HUES48 (cell line): ENCODE measurements around the gene FAM13A.
"Not testable (repeated sequence)": the region's sequence is repeated elsewhere in the genome, so short reads cannot be mapped to it uniquely, and the experiment has no call there.

Experiments
- H3K27ac ChIP-seq: one replicate; pipeline ENCODE4 v1.7.0; 2013; ENCODE audit warnings: low read depth, low read length, inconsistent platforms
- H3K27me3 ChIP-seq: 2 replicates; pipeline ENCODE4 v1.6.1; 2013; ENCODE audit warnings: mild to moderate bottlenecking, low read length; ENCODE audit not compliant: control insufficient read depth, insufficient read depth
- H3K36me3 ChIP-seq: 2 replicates; pipeline ENCODE4 v1.6.1; 2013; ENCODE audit warnings: low read length; ENCODE audit not compliant: control insufficient read depth, insufficient read depth
- H3K4me1 ChIP-seq: 2 replicates; pipeline ENCODE4 v1.6.1; 2013; ENCODE audit warnings: mild to moderate bottlenecking, low read length; ENCODE audit not compliant: control insufficient read depth, insufficient read depth
- H3K4me3 ChIP-seq: 2 replicates; pipeline ENCODE4 v1.5.1; 2013; ENCODE audit warnings: mild to moderate bottlenecking, low read depth, low read length
- H3K9ac ChIP-seq: 2 replicates; pipeline ENCODE4 v1.6.1; 2013; ENCODE audit warnings: mild to moderate bottlenecking, low read depth, low read length, moderate library complexity
- H3K9me3 ChIP-seq: 2 replicates; pipeline ENCODE4 v1.6.1; 2013; ENCODE audit warnings: low read length; ENCODE audit not compliant: control insufficient read depth, insufficient read depth

Gene FAM13A

GRCh38 chr4:88904240-88904639 lies 152.7 kb downstream of the FAM13A start:
- H3K4me1 ChIP-seq, H3K36me3 ChIP-seq, H3K4me3 ChIP-seq, H3K27ac ChIP-seq, H3K9me3 ChIP-seq, H3K27me3 ChIP-seq, H3K9ac ChIP-seq: not testable (repeated sequence)

- H3K4me1 ChIP-seq, result 0 out of 2 replicates have a peak, but pooled peaks cover 5% of the 10 kb centered on the region
- no peak overlapping the region for H3K27ac ChIP-seq
These were observed 156.6 kb downstream of the FAM13A start for GRCh38 chr4:88900432-88900831.

DNA sequence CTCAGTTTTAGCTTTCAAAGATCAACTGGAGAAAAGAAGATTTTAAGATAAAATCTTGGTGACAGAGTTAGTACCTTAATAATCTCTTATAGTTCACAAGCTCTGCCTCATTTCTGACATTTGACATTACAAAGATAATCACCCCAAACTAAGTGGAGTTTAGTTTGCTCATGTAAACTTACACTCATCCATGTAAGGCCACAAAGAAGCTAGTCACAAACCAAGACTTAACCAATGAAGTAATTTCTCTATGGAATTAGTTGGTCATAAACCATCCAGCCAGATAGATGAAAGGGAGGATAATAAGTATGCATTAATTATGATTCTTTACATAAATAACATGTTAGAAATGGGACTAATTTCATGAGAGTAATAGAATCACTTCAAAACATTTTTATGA lies 159.2 kb downstream of the FAM13A start:
- no peak overlapping the region for H3K27ac ChIP-seq
- no peaks in the 10 kb centered on the region for H3K27me3 ChIP-seq
- no peak overlapping the region for H3K9ac ChIP-seq
- H3K4me1 ChIP-seq, result 0 out of 2 replicates have a peak, but pooled peaks cover 5% of the 10 kb centered on the region
- H3K36me3 ChIP-seq, result no peaks in the 10 kb centered on the region
- no peak overlapping the region for H3K4me3 ChIP-seq
- no peaks in the 10 kb centered on the region for H3K9me3 ChIP-seq

More at GRCh38 chr4:88900432-88900831, 156.6 kb downstream of the FAM13A start:
- H3K4me3 ChIP-seq, result no peak overlapping the region
- H3K9ac ChIP-seq, result no peak overlapping the region
- 0 out of 2 replicates have a peak, but pooled peaks cover under 1% of the 10 kb centered on the region for H3K36me3 ChIP-seq
- H3K27me3 ChIP-seq, result no peaks in the 10 kb centered on the region
- H3K9me3 ChIP-seq, result no peaks in the 10 kb centered on the region

DNA sequence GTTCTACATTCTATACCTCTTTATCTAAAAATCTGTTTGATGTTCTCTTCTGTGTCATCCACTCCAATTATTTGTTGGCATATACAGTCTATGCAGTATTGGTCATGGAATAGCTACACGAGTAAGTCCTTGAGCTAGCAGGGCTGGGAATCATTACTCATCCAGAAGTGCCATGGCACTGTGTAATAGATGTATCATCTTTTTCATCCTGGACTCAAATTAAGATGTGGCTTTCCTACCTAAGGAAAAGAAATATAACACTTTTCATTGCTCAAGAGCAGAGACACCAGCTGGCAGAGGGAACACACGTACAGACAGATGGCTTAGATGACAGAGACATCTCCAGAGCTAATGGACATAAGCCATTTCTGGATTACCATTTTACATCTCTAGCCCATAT lies 159.8 kb downstream of the FAM13A start:
- no peaks in the 10 kb centered on the region for H3K9me3 ChIP-seq
- no peak overlapping the region for H3K4me3 ChIP-seq
- H3K27ac ChIP-seq, result no peak overlapping the region
- no peaks in the 10 kb centered on the region for H3K27me3 ChIP-seq
- H3K9ac ChIP-seq, result no peak overlapping the region
- H3K36me3 ChIP-seq, result no peaks in the 10 kb centered on the region
- 0 out of 2 replicates have a peak, but pooled peaks cover 5% of the 10 kb centered on the region for H3K4me1 ChIP-seq

- H3K9me3 ChIP-seq, result no peaks in the 10 kb centered on the region
- no peak overlapping the region for H3K9ac ChIP-seq
- no peaks in the 10 kb centered on the region for H3K4me1 ChIP-seq
- no peak overlapping the region for H3K4me3 ChIP-seq
- H3K27me3 ChIP-seq, result no peaks in the 10 kb centered on the region
- no peaks in the 10 kb centered on the region for H3K36me3 ChIP-seq
- H3K27ac ChIP-seq, result no peak overlapping the region
These were observed 163.0 kb downstream of the FAM13A start for GRCh38 chr4:88893961-88894360.

DNA sequence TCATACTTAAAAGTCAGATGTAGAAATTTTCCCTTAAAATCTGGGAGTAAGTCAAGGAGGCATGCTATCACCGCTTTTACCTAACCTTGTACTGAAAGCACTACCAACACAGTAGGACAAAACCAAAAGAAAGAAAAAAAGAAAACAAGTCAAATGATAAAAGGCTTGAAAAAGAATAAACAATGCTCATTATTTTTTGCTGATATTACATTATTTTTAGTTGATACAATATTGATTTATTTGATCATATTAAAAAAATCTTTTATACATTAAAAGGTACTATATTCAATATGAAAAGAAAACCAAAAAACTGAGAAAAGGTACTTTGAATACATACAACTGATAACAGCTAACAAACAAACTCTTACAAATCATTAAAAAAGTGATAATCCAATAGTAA lies 164.3 kb downstream of the FAM13A start:
- Histone ChIP-seq H3K27me3 (no peaks in the 10 kb centered on the region), H3K36me3 (no peaks in the 10 kb centered on the region), H3K4me1 (no peaks in the 10 kb centered on the region), H3K4me3 (no peak overlapping the region), H3K9me3 (no peaks in the 10 kb centered on the region), H3K9ac (no peak overlapping the region), H3K27ac (no peak overlapping the region)

GRCh38 chr4:88891636-88892035 lies 165.3 kb downstream of the FAM13A start:
- Histone ChIP-seq H3K4me3 (no peak overlapping the region), H3K27me3 (no peaks in the 10 kb centered on the region), H3K9ac (no peak overlapping the region)

DNA sequence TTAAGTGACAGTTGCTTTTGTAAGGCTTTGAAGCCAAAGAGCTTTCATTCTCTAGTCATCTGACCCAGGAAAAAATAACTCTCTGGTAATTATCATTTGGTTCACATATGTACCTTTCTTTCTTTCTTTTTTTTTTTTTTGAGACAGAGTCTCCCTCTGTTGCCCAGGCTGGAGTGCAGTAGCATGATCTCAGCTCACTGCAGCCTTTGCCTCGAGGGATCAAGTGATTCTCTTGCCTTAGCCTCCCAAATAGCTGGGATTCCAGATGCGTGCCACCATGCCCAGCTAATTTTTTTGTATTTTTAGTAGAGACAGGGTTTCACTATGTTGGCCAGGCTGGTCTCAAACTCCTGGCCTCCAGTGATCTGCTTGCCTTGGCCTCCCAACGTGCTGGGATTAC lies 169.6 kb downstream of the FAM13A start:
- H3K27ac ChIP-seq, H3K27me3 ChIP-seq, H3K9ac ChIP-seq, H3K4me3 ChIP-seq, H3K36me3 ChIP-seq, H3K4me1 ChIP-seq, H3K9me3 ChIP-seq: not testable (repeated sequence)

More at GRCh38 chr4:88891636-88892035, 165.3 kb downstream of the FAM13A start:
- no peaks in the 10 kb centered on the region for H3K36me3 ChIP-seq
- H3K27ac ChIP-seq, result no peak overlapping the region
- no peaks in the 10 kb centered on the region for H3K9me3 ChIP-seq
- no peaks in the 10 kb centered on the region for H3K4me1 ChIP-seq

DNA sequence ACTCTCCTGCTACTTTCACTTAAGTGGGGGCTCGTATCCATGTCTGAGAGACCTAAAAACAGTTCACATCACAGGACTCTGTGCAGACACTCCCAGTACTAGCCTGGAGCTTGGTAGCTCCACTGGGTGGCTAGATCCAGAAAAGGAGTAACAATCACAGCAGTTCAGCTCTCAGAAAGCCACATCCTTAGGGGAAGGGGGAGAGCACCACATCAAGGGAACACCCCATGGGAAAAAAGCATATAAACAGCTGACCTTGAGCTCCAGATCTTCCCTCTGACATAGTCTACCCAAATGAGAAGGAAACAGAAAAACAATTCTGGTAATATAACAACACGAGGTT lies 175.8 kb downstream of the FAM13A start:
- Histone ChIP-seq H3K4me3 (no peak overlapping the region), H3K4me1 (peaks cover 5% of the 10 kb centered on the region), H3K9me3 (no peaks in the 10 kb centered on the region), H3K27ac (no peak overlapping the region), H3K27me3 (no peaks in the 10 kb centered on the region), H3K9ac (no peak overlapping the region), H3K36me3 (no peaks in the 10 kb centered on the region)

- no peak overlapping the region for H3K9ac ChIP-seq
- H3K27me3 ChIP-seq, result no peaks in the 10 kb centered on the region
- no peaks in the 10 kb centered on the region for H3K36me3 ChIP-seq
- no peaks in the 10 kb centered on the region for H3K9me3 ChIP-seq
- H3K27ac ChIP-seq, result no peak overlapping the region
- peaks cover 5% of the 10 kb centered on the region for H3K4me1 ChIP-seq
- H3K4me3 ChIP-seq, result no peak overlapping the region
These were observed 176.3 kb downstream of the FAM13A start for GRCh38 chr4:88880501-88881226.

DNA sequence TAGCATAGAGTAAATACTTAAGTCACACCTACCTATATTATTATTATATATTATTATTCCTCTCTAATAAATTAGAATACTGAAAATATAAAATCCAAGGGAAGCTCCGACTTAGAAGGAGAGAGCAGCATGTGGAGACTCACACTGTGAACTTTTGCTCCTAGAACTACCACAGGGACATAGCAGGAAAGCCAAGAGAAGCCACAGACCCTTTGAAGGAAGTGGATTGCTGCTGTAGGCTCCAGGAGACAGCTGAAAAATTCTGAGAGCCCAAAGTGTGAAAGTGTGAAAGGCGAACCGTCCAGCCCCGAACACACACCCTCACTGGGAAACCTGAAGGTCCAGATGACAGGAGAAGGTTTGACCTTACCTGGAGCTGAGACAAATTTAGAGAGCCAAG lies 177.0 kb downstream of the FAM13A start:
- Histone ChIP-seq H3K27ac (no peak overlapping the region), H3K4me1 (peaks cover 5% of the 10 kb centered on the region), H3K4me3 (no peak overlapping the region), H3K9ac (no peak overlapping the region), H3K27me3 (no peaks in the 10 kb centered on the region), H3K36me3 (no peaks in the 10 kb centered on the region), H3K9me3 (no peaks in the 10 kb centered on the region)
